HEK293 (cell line): ENCODE data around the gene CCL19.

Source experiments
- CTCF ChIA-PET: fragments of 350-600 bp; formaldehyde crosslinking; extraction: SDS; loops from one replicate; lab custom pipeline; 2021; ENCODE audit warnings: antibody characterized with exemption; lab: Yijun Ruan, JAX
- POLR2A ChIA-PET: fragments of 300-600 bp; formaldehyde crosslinking; extraction: SDS; loops from one replicate; lab custom pipeline; 2020; ENCODE audit warnings: antibody characterized with exemption, inconsistent platforms; lab: Yijun Ruan, JAX
- H3K27ac ChIP-seq: fragments of 200-500 bp; sonication (Bioruptor generic); 2 replicates; pipeline ENCODE4 v1.5.1; 2014; ENCODE audit warnings: low read depth, low read length, control low read depth, inconsistent platforms; ENCODE audit errors: extremely low read depth
- H3K36me3 ChIP-seq, 2 experiments: fragments of 200-500 bp in 1 of 2; sonication (Bioruptor generic) in 1 of 2; 1 replicate in 1 of 2; 2 replicates in 1 of 2; pipeline ENCODE4 v1.5.1; 2014 to 2017; ENCODE audit warnings: inconsistent platforms in 2 of 2, low read length in 2 of 2; ENCODE audit not compliant: control insufficient read depth in 2 of 2, insufficient read depth in 1 of 2
- H3K4me1 ChIP-seq: fragments of 200-500 bp; sonication (Bioruptor generic); 2 replicates; pipeline ENCODE4 v1.5.1; 2014; ENCODE audit warnings: mild to moderate bottlenecking, low read length, inconsistent platforms; ENCODE audit not compliant: control insufficient read depth, insufficient read depth
- H3K4me3 ChIP-seq: 2 replicates; pipeline ENCODE4 v1.5.1; 2011; ENCODE audit warnings: low read depth, mild to moderate bottlenecking, control low read depth, low read length, moderate library complexity
- H3K9me3 ChIP-seq: fragments of 200-500 bp; sonication (Bioruptor generic); 2 replicates; pipeline ENCODE4 v1.5.1; 2014; ENCODE audit warnings: low read depth, low read length, inconsistent platforms; ENCODE audit not compliant: control insufficient read depth, insufficient read depth
- GFI1B ChIP-seq: fragments of 450-650 bp; formaldehyde crosslinking; IDR thresholded peaks from 2 replicates; pipeline ENCODE4 v1.5.1; 2016; ENCODE audit warnings: missing biosample characterization, missing genetic modification characterization
- GLI4 ChIP-seq: fragments of 450-650 bp; formaldehyde crosslinking; IDR thresholded peaks from 2 replicates; pipeline ENCODE4 v1.5.1; 2016; ENCODE audit warnings: missing biosample characterization, missing genetic modification characterization
- ZBTB17 ChIP-seq: fragments of 450-650 bp; formaldehyde crosslinking; IDR thresholded peaks from 2 replicates; pipeline ENCODE4 v1.5.1; 2016; ENCODE audit warnings: missing biosample characterization, missing genetic modification characterization
- ZBTB8A ChIP-seq: fragments of 450-650 bp; formaldehyde crosslinking; IDR thresholded peaks from 2 replicates; pipeline ENCODE4 v1.5.1; 2016; ENCODE audit warnings: missing biosample characterization, missing genetic modification characterization
- ZNF133 ChIP-seq: fragments of 450-650 bp; formaldehyde crosslinking; IDR thresholded peaks from 2 replicates; pipeline ENCODE4 v1.5.1; 2016; ENCODE audit warnings: missing biosample characterization, missing genetic modification characterization
- ZNF335 ChIP-seq: fragments of 450-650 bp; formaldehyde crosslinking; conservative IDR thresholded peaks from 2 replicates; pipeline ENCODE4 v1.5.1; 2016; ENCODE audit warnings: missing biosample characterization, missing genetic modification characterization
- ZNF530 ChIP-seq: fragments of 450-650 bp; formaldehyde crosslinking; IDR thresholded peaks from 2 replicates; pipeline ENCODE4 v1.5.1; 2016; ENCODE audit warnings: low read depth, missing biosample characterization, missing genetic modification characterization
- ZNF561 ChIP-seq: fragments of 450-650 bp; IDR thresholded peaks from 2 replicates; pipeline ENCODE4 v1.5.1; 2018; ENCODE audit warnings: missing biosample characterization, missing genetic modification characterization, borderline replicate concordance
- ZNF654 ChIP-seq: fragments of 450-650 bp; formaldehyde crosslinking; IDR thresholded peaks from 2 replicates; pipeline ENCODE4 v1.5.1; 2016; ENCODE audit warnings: low read depth, missing biosample characterization, missing genetic modification characterization
- ZNF660 ChIP-seq: fragments of 450-650 bp; IDR thresholded peaks from 2 replicates; pipeline ENCODE4 v1.5.1; 2018; ENCODE audit warnings: missing biosample characterization, mild to moderate bottlenecking, missing genetic modification characterization
- ZNF837 ChIP-seq: fragments of 450-650 bp; formaldehyde crosslinking; IDR thresholded peaks from 2 replicates; pipeline ENCODE4 v1.5.1; 2016; ENCODE audit warnings: missing biosample characterization, missing genetic modification characterization
- TF ChIP-seq, protein P1 (sequence below): fragments of 450-650 bp; formaldehyde crosslinking; IDR thresholded peaks from 2 replicates; pipeline ENCODE4 v1.5.1; 2016; ENCODE audit warnings: missing biosample characterization, missing genetic modification characterization
- TF ChIP-seq, protein P2 (sequence below): fragments of 450-650 bp; formaldehyde crosslinking; IDR thresholded peaks from 2 replicates; pipeline ENCODE4 v1.5.1; 2016; ENCODE audit warnings: missing biosample characterization, missing genetic modification characterization
- TF ChIP-seq, protein P3 (sequence below): fragments of 450-650 bp; formaldehyde crosslinking; IDR thresholded peaks from 2 replicates; pipeline ENCODE4 v1.5.1; 2016; ENCODE audit warnings: missing biosample characterization, missing genetic modification characterization
- TF ChIP-seq, protein P4 (sequence below): fragments of 450-650 bp; formaldehyde crosslinking; IDR thresholded peaks from 2 replicates; pipeline ENCODE4 v1.5.1; 2016; ENCODE audit warnings: missing biosample characterization, missing genetic modification characterization
- TF ChIP-seq, protein P5 (sequence below): fragments of 450-650 bp; formaldehyde crosslinking; IDR thresholded peaks from 2 replicates; pipeline ENCODE4 v1.5.1; 2016; ENCODE audit warnings: missing biosample characterization, missing genetic modification characterization

The CCL19 gene

DNA sequence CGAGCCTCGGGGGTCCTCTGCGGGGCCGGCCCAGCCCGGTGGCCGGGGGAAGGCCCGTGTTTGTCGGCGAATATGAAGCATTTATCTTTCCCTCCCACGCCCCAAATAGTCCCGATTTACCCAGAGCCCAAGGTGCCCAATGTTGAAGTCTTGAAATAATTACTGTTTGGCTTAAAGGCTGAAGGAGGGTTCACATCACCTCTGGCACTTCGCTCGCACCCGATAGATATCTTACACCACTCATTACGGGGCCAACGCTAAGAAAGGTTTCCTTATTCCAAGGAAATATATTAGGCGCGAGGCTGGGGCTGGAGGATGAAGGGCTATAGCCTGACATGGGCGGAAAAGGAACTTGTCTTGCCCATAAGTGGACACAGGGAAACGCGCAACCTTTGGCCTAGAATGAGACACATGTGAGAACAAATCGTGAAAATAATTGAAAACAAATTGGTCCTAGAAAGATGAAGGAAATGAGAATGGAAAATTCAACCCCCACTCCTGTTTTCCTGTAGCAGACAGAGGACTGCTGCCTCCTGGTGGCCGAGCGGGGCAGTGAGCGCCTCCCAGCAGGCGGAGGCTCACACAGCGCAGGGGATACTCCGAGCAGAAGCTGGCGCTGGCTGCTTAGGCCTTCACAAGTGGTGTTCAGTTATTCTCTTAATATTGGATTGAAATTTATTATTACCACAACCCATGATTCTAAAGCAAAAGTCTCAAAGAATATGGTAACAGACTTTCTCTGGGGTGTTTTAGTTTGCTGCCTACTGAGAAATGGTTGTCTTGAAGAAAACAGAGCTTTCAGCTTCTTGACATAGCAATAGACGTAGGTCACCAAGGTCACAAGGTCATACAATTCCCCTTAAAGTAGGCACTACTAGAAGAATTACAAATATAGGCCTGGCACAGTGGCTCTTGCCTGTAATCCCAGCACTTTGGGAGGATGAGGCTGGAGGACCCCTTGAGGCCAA is 11.0 kb upstream of the CCL19 start (continued):
- TF ChIP-seq, protein P1, sequence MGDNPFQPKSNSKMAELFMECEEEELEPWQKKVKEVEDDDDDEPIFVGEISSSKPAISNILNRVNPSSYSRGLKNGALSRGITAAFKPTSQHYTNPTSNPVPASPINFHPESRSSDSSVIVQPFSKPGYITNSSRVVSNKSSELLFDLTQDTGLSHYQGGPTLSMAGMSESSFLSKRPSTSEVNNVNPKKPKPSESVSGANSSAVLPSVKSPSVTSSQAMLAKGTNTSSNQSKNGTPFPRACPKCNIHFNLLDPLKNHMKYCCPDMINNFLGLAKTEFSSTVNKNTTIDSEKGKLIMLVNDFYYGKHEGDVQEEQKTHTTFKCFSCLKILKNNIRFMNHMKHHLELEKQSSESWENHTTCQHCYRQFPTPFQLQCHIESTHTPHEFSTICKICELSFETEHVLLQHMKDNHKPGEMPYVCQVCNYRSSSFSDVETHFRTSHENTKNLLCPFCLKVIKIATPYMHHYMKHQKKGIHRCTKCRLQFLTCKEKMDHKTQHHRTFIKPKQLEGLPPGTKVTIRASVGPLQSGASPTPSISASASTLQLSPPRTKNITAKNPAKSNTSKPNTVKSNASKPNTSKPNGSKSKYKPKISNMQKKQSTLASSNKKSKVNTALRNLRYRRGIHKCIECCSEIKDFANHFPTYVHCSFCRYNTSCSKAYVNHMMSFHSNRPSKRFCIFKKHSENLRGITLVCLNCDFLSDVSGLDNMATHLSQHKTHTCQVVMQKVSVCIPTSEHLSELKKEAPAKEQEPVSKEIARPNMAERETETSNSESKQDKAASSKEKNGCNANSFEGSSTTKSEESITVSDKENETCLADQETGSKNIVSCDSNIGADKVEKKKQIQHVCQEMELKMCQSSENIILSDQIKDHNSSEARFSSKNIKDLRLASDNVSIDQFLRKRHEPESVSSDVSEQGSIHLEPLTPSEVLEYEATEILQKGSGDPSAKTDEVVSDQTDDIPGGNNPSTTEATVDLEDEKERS (tag by site-specific recombination): no peak
- TF ChIP-seq ZBTB17 (0 out of 2 replicates have a peak, but pooled peaks have one; percentile 15), ZBTB8A (tag by site-specific recombination) (peak; percentile 53), GFI1B (tag by site-specific recombination) (no peak), ZNF335 (tag by site-specific recombination) (peak; percentile 97), ZNF660 (tag by site-specific recombination) (0 out of 2 replicates have a peak, but pooled peaks have one; percentile 29), ZNF837 (no peak)
- TF ChIP-seq, protein P2, sequence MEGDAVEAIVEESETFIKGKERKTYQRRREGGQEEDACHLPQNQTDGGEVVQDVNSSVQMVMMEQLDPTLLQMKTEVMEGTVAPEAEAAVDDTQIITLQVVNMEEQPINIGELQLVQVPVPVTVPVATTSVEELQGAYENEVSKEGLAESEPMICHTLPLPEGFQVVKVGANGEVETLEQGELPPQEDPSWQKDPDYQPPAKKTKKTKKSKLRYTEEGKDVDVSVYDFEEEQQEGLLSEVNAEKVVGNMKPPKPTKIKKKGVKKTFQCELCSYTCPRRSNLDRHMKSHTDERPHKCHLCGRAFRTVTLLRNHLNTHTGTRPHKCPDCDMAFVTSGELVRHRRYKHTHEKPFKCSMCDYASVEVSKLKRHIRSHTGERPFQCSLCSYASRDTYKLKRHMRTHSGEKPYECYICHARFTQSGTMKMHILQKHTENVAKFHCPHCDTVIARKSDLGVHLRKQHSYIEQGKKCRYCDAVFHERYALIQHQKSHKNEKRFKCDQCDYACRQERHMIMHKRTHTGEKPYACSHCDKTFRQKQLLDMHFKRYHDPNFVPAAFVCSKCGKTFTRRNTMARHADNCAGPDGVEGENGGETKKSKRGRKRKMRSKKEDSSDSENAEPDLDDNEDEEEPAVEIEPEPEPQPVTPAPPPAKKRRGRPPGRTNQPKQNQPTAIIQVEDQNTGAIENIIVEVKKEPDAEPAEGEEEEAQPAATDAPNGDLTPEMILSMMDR: peak; percentile 59
- TF ChIP-seq, all 188 proteins: peak for 14

DNA sequence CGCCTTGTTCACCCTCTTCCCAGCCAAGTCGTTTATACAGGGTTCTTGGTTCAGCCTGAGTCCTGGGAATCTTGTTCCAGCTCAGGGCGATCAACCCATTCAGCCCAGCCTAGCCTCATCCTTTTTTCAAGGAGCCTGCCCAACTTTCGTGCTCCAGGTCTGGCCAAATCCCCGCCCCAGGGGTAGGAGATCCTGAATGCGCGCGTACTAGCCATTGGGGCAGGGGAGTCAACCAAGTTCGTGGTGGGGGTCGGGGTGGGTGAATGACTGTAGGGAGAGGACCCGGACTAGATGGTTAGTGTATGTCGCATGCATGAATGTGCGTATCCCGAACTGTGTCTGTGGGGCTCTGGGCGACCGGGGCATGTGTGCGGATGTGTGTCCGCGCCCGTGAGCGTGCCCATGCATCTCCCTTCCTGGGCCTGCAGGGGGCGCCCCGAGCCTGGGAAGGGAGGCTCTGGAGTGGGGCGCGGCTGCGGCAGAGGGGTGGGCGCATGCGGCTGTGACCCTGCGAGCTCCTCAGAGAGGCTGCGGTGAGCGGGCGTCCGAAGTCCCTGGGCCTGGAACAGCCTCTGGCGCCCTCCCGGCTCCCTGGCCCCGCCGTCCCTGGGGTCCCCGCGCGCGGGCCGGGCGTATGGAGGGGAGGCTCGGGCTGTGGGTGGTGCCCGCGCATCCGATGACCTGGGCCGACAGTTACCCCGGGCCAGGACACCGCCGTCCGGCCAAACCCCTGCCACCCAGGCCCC is 10.1 kb upstream of the CCL19 start:
- H3K9me3 ChIP-seq: no peaks in the 10 kb centered on the region
- H3K36me3 ChIP-seq: no peaks in the 10 kb centered on the region
- H3K4me3 ChIP-seq: peak overlapping the region; percentile 48
- no peak overlapping the region for H3K27ac ChIP-seq
- CTCF ChIA-PET: interaction anchor here (0.5 to 7.1 kb wide), 52 partner anchors 9 to 1301 kb away, joined by 3 to 116 read pairs (median 5); partner anchors contain the start of genes CCL19, CCL21, DCTN3 and GALT
- H3K4me1 ChIP-seq: peaks cover 2% of the 10 kb centered on the region; the same call in 1 of the 2 replicates
- POLR2A ChIA-PET: interaction anchor here (0.7 kb wide), 1 partner anchor 951 kb away, joined by 3 read pairs; no protein-coding TSS in a partner anchor
- TF ChIP-seq GLI4 (tag by site-specific recombination): no peak
- no peak for TF ChIP-seq ZNF530 (tag by site-specific recombination)
- TF ChIP-seq, protein P3, sequence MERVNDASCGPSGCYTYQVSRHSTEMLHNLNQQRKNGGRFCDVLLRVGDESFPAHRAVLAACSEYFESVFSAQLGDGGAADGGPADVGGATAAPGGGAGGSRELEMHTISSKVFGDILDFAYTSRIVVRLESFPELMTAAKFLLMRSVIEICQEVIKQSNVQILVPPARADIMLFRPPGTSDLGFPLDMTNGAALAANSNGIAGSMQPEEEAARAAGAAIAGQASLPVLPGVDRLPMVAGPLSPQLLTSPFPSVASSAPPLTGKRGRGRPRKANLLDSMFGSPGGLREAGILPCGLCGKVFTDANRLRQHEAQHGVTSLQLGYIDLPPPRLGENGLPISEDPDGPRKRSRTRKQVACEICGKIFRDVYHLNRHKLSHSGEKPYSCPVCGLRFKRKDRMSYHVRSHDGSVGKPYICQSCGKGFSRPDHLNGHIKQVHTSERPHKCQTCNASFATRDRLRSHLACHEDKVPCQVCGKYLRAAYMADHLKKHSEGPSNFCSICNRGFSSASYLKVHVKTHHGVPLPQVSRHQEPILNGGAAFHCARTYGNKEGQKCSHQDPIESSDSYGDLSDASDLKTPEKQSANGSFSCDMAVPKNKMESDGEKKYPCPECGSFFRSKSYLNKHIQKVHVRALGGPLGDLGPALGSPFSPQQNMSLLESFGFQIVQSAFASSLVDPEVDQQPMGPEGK (tag by site-specific recombination): peak; percentile 63
- TF ChIP-seq, protein P2: peak; percentile 87
- TF ChIP-seq, protein P4, sequence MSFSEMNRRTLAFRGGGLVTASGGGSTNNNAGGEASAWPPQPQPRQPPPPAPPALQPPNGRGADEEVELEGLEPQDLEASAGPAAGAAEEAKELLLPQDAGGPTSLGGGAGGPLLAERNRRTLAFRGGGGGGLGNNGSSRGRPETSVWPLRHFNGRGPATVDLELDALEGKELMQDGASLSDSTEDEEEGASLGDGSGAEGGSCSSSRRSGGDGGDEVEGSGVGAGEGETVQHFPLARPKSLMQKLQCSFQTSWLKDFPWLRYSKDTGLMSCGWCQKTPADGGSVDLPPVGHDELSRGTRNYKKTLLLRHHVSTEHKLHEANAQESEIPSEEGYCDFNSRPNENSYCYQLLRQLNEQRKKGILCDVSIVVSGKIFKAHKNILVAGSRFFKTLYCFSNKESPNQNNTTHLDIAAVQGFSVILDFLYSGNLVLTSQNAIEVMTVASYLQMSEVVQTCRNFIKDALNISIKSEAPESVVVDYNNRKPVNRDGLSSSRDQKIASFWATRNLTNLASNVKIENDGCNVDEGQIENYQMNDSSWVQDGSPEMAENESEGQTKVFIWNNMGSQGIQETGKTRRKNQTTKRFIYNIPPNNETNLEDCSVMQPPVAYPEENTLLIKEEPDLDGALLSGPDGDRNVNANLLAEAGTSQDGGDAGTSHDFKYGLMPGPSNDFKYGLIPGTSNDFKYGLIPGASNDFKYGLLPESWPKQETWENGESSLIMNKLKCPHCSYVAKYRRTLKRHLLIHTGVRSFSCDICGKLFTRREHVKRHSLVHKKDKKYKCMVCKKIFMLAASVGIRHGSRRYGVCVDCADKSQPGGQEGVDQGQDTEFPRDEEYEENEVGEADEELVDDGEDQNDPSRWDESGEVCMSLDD (tag by site-specific recombination): peak; percentile 56; the same call in 1 of the 2 replicates
- TF ChIP-seq ZNF561 (tag by site-specific recombination): 0 out of 2 replicates have a peak, but pooled peaks have one; percentile 26
- no peak for TF ChIP-seq ZNF133
- TF ChIP-seq ZNF654 (tag by site-specific recombination): 0 out of 2 replicates have a peak, but pooled peaks have one; percentile 34
- TF ChIP-seq, protein P5, sequence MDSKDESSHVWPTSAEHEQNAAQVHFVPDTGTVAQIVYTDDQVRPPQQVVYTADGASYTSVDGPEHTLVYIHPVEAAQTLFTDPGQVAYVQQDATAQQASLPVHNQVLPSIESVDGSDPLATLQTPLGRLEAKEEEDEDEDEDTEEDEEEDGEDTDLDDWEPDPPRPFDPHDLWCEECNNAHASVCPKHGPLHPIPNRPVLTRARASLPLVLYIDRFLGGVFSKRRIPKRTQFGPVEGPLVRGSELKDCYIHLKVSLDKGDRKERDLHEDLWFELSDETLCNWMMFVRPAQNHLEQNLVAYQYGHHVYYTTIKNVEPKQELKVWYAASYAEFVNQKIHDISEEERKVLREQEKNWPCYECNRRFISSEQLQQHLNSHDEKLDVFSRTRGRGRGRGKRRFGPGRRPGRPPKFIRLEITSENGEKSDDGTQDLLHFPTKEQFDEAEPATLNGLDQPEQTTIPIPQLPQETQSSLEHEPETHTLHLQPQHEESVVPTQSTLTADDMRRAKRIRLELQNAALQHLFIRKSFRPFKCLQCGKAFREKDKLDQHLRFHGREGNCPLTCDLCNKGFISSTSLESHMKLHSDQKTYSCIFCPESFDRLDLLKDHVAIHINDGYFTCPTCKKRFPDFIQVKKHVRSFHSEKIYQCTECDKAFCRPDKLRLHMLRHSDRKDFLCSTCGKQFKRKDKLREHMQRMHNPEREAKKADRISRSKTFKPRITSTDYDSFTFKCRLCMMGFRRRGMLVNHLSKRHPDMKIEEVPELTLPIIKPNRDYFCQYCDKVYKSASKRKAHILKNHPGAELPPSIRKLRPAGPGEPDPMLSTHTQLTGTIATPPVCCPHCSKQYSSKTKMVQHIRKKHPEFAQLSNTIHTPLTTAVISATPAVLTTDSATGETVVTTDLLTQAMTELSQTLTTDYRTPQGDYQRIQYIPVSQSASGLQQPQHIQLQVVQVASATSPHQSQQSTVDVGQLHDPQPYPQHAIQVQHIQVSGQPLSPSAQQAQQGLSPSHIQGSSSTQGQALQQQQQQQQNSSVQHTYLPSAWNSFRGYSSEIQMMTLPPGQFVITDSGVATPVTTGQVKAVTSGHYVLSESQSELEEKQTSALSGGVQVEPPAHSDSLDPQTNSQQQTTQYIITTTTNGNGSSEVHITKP (tag by site-specific recombination): 0 out of 2 replicates have a peak, but pooled peaks have one; percentile 34
